Esophagus squamous epithelium (tissue), 4 donors: ENCODE data around the gene CPPED1.

ENCODE experiments used
- CTCF ChIP-seq, 6 experiments: fragments of 450-650 bp in 4 of 6; fragments of 200-600 bp in 2 of 6; sonication (generic) in 2 of 6; IDR thresholded peaks; one replicate each; pipeline ENCODE4 v1.5.1; 2016 to 2019; ENCODE audit warnings: antibody characterized with exemption in 6 of 6, mild to moderate bottlenecking in 4 of 6, moderate library complexity in 4 of 6
- POLR2A ChIP-seq, 4 donors: fragments of 450-650 bp; IDR thresholded peaks; one replicate each; pipeline ENCODE4 v1.6.1; 2017; ENCODE audit warnings: antibody characterized with exemption in 4 of 4, mild to moderate bottlenecking in 4 of 4, moderate library complexity in 3 of 4

GRCh38 chr16:12721841-12722421 lies 81.8 kb downstream of the CPPED1 start:
- no peak for TF ChIP-seq CTCF (IDR thresholded peaks at IDR 0.05)
- no peak for TF ChIP-seq POLR2A (IDR thresholded peaks at IDR 0.05)
